ENCODE measurements around the gene DDA1.

The DDA1 gene

DNA sequence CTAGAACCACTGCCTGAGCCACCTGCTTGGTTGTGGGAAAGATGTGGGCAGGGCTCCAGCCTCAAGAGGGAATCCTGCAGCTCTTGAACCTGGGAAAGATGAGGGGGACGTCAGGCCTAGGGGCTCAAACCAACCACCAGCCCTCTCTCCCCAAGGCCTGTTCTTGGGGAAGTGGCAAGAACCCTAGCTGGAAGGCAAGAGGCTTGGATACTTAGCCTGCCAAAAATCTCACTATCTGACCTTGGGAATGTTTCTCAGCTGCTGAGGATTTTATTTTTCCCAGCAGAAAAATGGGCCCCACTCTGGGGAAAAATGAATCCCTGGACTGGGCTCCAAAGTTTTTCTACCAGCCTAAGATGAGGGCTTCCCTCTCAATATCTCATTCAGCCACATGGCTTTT is 49.4 kb upstream of the DDA1 start:
- ChIA-PET CTCF (interaction anchor here (0.6 to 3.1 kb wide), 18 partner anchors 7 to 1904 kb away, joined by 3 to 26 read pairs (median 3); partner anchors contain the start of genes OCEL1 and USE1), POLR2A (interaction anchor here (0.6 to 1.0 kb wide), 2 partner anchors 25 to 44 kb away, joined by 3 read pairs; partner anchors contain the start of gene USE1)
- no peak overlapping the region for H3K4me3 ChIP-seq (ENCODE audit: low read depth, low read length)
- no peaks in the 10 kb centered on the region for H3K9me3 ChIP-seq (ENCODE audit: control insufficient read depth, insufficient read depth, low read depth, low read length)
- H3K27ac ChIP-seq (ENCODE audit: extremely low read depth, low read depth, low read length): no peak overlapping the region
- H3K4me1 ChIP-seq (ENCODE audit: control insufficient read depth, insufficient read depth, low read length): no peaks in the 10 kb centered on the region
- TF ChIP-seq, protein P1, sequence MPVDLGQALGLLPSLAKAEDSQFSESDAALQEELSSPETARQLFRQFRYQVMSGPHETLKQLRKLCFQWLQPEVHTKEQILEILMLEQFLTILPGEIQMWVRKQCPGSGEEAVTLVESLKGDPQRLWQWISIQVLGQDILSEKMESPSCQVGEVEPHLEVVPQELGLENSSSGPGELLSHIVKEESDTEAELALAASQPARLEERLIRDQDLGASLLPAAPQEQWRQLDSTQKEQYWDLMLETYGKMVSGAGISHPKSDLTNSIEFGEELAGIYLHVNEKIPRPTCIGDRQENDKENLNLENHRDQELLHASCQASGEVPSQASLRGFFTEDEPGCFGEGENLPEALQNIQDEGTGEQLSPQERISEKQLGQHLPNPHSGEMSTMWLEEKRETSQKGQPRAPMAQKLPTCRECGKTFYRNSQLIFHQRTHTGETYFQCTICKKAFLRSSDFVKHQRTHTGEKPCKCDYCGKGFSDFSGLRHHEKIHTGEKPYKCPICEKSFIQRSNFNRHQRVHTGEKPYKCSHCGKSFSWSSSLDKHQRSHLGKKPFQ (tag by site-specific recombination; IDR thresholded peaks at IDR 0.05): no peak
- no peak for TF ChIP-seq KLF10 (tag by site-specific recombination; IDR thresholded peaks at IDR 0.05)
- TF ChIP-seq ZNF473 (tag by site-specific recombination; IDR thresholded peaks at IDR 0.05): no peak
- TF ChIP-seq, protein P2, sequence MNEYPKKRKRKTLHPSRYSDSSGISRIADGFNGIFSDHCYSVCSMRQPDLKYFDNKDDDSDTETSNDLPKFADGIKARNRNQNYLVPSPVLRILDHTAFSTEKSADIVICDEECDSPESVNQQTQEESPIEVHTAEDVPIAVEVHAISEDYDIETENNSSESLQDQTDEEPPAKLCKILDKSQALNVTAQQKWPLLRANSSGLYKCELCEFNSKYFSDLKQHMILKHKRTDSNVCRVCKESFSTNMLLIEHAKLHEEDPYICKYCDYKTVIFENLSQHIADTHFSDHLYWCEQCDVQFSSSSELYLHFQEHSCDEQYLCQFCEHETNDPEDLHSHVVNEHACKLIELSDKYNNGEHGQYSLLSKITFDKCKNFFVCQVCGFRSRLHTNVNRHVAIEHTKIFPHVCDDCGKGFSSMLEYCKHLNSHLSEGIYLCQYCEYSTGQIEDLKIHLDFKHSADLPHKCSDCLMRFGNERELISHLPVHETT (tag by site-specific recombination; IDR thresholded peaks at IDR 0.05): no peak
- TF ChIP-seq HOXD13 (CRISPR knock-in tag; IDR thresholded peaks at IDR 0.05; ENCODE audit: borderline replicate concordance): no peak
- TF ChIP-seq ZNF394 (tag by site-specific recombination; IDR thresholded peaks at IDR 0.05; ENCODE audit: borderline replicate concordance): no peak
- no peak for TF ChIP-seq ZNF670 (tag by site-specific recombination; IDR thresholded peaks at IDR 0.05; ENCODE audit: low read depth)
- no peaks in the 10 kb centered on the region for H3K36me3 ChIP-seq (ENCODE audit: control insufficient read depth in 2 of 2, insufficient read depth in 1 of 2, low read length in 2 of 2)

DNA sequence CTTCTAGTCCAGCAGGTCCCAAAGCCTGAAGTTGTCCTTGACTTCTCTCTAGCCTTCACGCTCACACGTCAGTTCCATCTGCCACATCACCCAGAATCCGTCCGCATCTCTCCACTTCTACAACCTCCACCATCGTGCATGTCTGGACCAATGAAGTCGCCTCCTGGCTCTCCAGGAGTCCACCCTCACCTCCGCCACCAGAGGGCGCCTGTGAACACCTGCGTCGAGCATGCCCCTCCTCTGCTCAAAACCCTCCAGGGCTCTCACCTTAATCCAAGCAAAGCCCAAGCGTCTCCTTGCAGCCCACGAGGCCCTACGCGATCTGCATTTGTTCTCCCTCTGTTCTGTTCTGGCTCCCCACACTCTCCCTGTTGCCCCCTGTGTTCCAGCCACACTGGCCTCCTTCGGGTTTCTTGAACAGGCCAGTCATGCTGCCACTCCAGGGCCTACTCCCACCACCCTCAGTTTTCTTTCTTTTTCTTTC is 48.5 kb upstream of the DDA1 start:
- CTCF ChIA-PET: interaction anchor here (0.6 to 3.1 kb wide), 17 partner anchors 8 to 1903 kb away, joined by 3 to 26 read pairs (median 3); partner anchors contain the start of genes OCEL1 and USE1
- H3K27ac ChIP-seq (ENCODE audit: extremely low read depth, low read depth, low read length): peak overlapping the region; percentile 38; the same call in 1 of the 2 replicates
- POLR2A ChIA-PET: interaction anchor here (0.6 kb wide), 1 partner anchor 24 kb away, joined by 3 read pairs; no protein-coding TSS in a partner anchor
- H3K4me1 ChIP-seq (ENCODE audit: control insufficient read depth, insufficient read depth, low read length): no peaks in the 10 kb centered on the region
- no peak overlapping the region for H3K4me3 ChIP-seq (ENCODE audit: low read depth, low read length)
- no peaks in the 10 kb centered on the region for H3K36me3 ChIP-seq (ENCODE audit: control insufficient read depth in 2 of 2, insufficient read depth in 1 of 2, low read length in 2 of 2)
- H3K9me3 ChIP-seq (ENCODE audit: control insufficient read depth, insufficient read depth, low read depth, low read length): no peaks in the 10 kb centered on the region
- no peak for TF ChIP-seq GLI4 (tag by site-specific recombination; IDR thresholded peaks at IDR 0.05)
- TF ChIP-seq, protein P3, sequence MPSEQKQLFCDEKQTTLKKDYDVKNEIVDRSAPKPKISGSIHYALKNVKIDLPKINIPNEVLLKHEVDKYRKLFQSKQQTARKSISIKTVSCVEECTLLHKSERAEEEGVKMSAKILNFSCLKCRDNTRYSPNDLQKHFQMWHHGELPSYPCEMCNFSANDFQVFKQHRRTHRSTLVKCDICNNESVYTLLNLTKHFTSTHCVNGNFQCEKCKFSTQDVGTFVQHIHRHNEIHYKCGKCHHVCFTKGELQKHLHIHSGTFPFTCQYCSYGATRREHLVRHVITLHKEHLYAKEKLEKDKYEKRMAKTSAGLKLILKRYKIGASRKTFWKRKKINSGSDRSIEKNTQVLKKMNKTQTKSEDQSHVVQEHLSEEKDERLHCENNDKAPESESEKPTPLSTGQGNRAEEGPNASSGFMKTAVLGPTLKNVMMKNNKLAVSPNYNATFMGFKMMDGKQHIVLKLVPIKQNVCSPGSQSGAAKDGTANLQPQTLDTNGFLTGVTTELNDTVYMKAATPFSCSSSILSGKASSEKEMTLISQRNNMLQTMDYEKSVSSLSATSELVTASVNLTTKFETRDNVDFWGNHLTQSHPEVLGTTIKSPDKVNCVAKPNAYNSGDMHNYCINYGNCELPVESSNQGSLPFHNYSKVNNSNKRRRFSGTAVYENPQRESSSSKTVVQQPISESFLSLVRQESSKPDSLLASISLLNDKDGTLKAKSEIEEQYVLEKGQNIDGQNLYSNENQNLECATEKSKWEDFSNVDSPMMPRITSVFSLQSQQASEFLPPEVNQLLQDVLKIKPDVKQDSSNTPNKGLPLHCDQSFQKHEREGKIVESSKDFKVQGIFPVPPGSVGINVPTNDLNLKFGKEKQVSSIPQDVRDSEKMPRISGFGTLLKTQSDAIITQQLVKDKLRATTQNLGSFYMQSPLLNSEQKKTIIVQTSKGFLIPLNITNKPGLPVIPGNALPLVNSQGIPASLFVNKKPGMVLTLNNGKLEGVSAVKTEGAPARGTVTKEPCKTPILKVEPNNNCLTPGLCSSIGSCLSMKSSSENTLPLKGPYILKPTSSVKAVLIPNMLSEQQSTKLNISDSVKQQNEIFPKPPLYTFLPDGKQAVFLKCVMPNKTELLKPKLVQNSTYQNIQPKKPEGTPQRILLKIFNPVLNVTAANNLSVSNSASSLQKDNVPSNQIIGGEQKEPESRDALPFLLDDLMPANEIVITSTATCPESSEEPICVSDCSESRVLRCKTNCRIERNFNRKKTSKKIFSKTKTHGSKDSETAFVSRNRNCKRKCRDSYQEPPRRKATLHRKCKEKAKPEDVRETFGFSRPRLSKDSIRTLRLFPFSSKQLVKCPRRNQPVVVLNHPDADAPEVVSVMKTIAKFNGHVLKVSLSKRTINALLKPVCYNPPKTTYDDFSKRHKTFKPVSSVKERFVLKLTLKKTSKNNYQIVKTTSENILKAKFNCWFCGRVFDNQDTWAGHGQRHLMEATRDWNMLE (tag by site-specific recombination; conservative IDR thresholded peaks at IDR 0.05; ENCODE audit: low read depth): no peak
- no peak for TF ChIP-seq ZFP3 (tag by site-specific recombination; IDR thresholded peaks at IDR 0.05; ENCODE audit: low read depth)
- TF ChIP-seq MZF1 (tag by site-specific recombination; IDR thresholded peaks at IDR 0.05; ENCODE audit: borderline replicate concordance): no peak
- no peak for TF ChIP-seq ZNF473 (tag by site-specific recombination; IDR thresholded peaks at IDR 0.05)
- TF ChIP-seq ZNF394 (tag by site-specific recombination; IDR thresholded peaks at IDR 0.05; ENCODE audit: borderline replicate concordance): 0 out of 2 replicates have a peak, but pooled peaks have one; percentile 29
- TF ChIP-seq, protein P4, sequence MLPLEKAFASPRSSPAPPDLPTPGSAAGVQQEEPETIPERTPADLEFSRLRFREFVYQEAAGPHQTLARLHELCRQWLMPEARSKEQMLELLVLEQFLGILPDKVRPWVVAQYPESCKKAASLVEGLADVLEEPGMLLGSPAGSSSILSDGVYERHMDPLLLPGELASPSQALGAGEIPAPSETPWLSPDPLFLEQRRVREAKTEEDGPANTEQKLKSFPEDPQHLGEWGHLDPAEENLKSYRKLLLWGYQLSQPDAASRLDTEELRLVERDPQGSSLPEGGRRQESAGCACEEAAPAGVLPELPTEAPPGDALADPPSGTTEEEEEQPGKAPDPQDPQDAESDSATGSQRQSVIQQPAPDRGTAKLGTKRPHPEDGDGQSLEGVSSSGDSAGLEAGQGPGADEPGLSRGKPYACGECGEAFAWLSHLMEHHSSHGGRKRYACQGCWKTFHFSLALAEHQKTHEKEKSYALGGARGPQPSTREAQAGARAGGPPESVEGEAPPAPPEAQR (tag by site-specific recombination; IDR thresholded peaks at IDR 0.05): peak; percentile 54; the same call in 1 of the 2 replicates
- TF ChIP-seq ZNF548 (tag by site-specific recombination; IDR thresholded peaks at IDR 0.05): no peak
- no peak for TF ChIP-seq ZNF777 (tag by site-specific recombination; IDR thresholded peaks at IDR 0.05; ENCODE audit: borderline replicate concordance)
- no peak for TF ChIP-seq ZNF48 (tag by site-specific recombination; IDR thresholded peaks at IDR 0.05)
- no peak for TF ChIP-seq OVOL3 (tag by site-specific recombination; IDR thresholded peaks at IDR 0.05)
- TF ChIP-seq ZNF621 (tag by site-specific recombination; IDR thresholded peaks at IDR 0.05): no peak
- no peak for TF ChIP-seq ZNF221 (tag by site-specific recombination; IDR thresholded peaks at IDR 0.05; ENCODE audit: borderline replicate concordance)
- no peak for TF ChIP-seq ZBTB1 (tag by site-specific recombination; IDR thresholded peaks at IDR 0.05)
- TF ChIP-seq ZNF202 (tag by site-specific recombination; IDR thresholded peaks at IDR 0.05; ENCODE audit: borderline replicate concordance): no peak
- TF ChIP-seq ZNF433 (tag by site-specific recombination; IDR thresholded peaks at IDR 0.05; ENCODE audit: low read depth): no peak
- no peak; the same call in 1 of the 2 replicates for TF ChIP-seq ZNF558 (tag by site-specific recombination; IDR thresholded peaks at IDR 0.05)
- no peak for TF ChIP-seq IKZF3 (tag by site-specific recombination; IDR thresholded peaks at IDR 0.05)
- no peak for TF ChIP-seq ZNF302 (tag by site-specific recombination; IDR thresholded peaks at IDR 0.05; ENCODE audit: low read depth)

Data from HEK293 (cell line).